ENCODE measurements around the gene EPN3. TPM values are rescaled to one million over a fixed set of nuclear protein-coding genes. Genes with fewer than 3 reads are reported as not detected.

The EPN3 gene
- polyA plus RNA-seq, 1 of the 3 experiments (the other 2 are of a cell fraction), result 0.05 TPM

GRCh38 chr17:50491505-50491904 is 41.0 kb upstream of the EPN3 start:
- no peaks in the 10 kb centered on the region for H4K20me1 ChIP-seq (ENCODE audit: insufficient read depth)
- no peak overlapping the region for H2AFZ ChIP-seq (ENCODE audit: low read depth)
- no peak for DNase-seq
- ChIA-PET POLR2A (no interaction called here), CTCF (interaction anchor here (1.0 to 3.2 kb wide), 6 partner anchors 9 to 129 kb away, joined by 3 to 28 read pairs (median 10); partner anchors contain the start of gene RSAD1)
- no peaks in the 10 kb centered on the region for H3K27me3 ChIP-seq (ENCODE audit: insufficient read depth)
- no peak overlapping the region for H3K9ac ChIP-seq
- WGBS (ENCODE audit: low lambda C conversion rate), result 9% methylated on average over 1 of the region's 1 CpG
- H3K79me2 ChIP-seq (ENCODE audit: insufficient read depth), result no peaks in the 10 kb centered on the region
- H3K4me2 ChIP-seq, result no peak overlapping the region
- H3K27ac ChIP-seq (ENCODE audit: low read depth in 2 of 2, low read length in 1 of 2), result no peak overlapping the region
- no peaks in the 10 kb centered on the region for H3K9me2 ChIP-seq
- no peak for TF ChIP-seq RAD21 (IDR thresholded peaks at IDR 0.05; ENCODE audit: low read length)
- no peak for TF ChIP-seq TAF1 (IDR thresholded peaks at IDR 0.05; ENCODE audit: borderline replicate concordance, low read depth, low read length)
- TF ChIP-seq USF1 (IDR thresholded peaks at IDR 0.05; ENCODE audit: borderline replicate concordance, low read depth), result no peak
- no peak for TF ChIP-seq FOXJ3 (CRISPR knock-in tag; IDR thresholded peaks at IDR 0.05)
- TF ChIP-seq GATA2 (CRISPR knock-in tag; IDR thresholded peaks at IDR 0.05), result no peak
- no peak for TF ChIP-seq YY1 (IDR thresholded peaks at IDR 0.05; ENCODE audit: low read depth)
- H3K36me3 ChIP-seq (replicated peaks in 1 of 2; ENCODE audit: control insufficient read depth in 1 of 2, insufficient read depth in 2 of 2, low read length in 1 of 2), result no peaks in the 10 kb centered on the region
- no peaks in the 10 kb centered on the region for H3K9me3 ChIP-seq
- H3K4me1 ChIP-seq (ENCODE audit: control insufficient read depth in 1 of 2, insufficient read depth in 2 of 2, low read depth in 1 of 2, low read length in 1 of 2), result peaks cover 0 to 8% of the 10 kb centered on the region in 2 experiments; a peak in 2 of 4 replicates
- no peaks in the 10 kb centered on the region for H3F3A ChIP-seq (replicated peaks; ENCODE audit: insufficient read depth)
- no peak overlapping the region for H3K4me3 ChIP-seq (ENCODE audit: low read depth in 2 of 2, low read length in 1 of 2)

GRCh38 chr17:50492214-50492613 is 40.3 kb upstream of the EPN3 start:
- Histone ChIP-seq H3K4me1 (ENCODE audit: control insufficient read depth in 1 of 2, insufficient read depth in 2 of 2, low read depth in 1 of 2, low read length in 1 of 2) (peaks cover 0 to 8% of the 10 kb centered on the region in 2 experiments; a peak in 2 of 4 replicates), H3K36me3 (replicated peaks in 1 of 2; ENCODE audit: control insufficient read depth in 1 of 2, insufficient read depth in 2 of 2, low read length in 1 of 2) (no peaks in the 10 kb centered on the region), H3K9ac (no peak overlapping the region), H3K4me2 (no peak overlapping the region), H4K20me1 (ENCODE audit: insufficient read depth) (no peaks in the 10 kb centered on the region), H3K79me2 (ENCODE audit: insufficient read depth) (no peaks in the 10 kb centered on the region), H2AFZ (ENCODE audit: low read depth) (no peak overlapping the region), H3K27me3 (ENCODE audit: insufficient read depth) (no peaks in the 10 kb centered on the region), H3K27ac (ENCODE audit: low read depth in 2 of 2, low read length in 1 of 2) (no peak overlapping the region), H3K4me3 (ENCODE audit: low read depth in 2 of 2, low read length in 1 of 2) (no peak overlapping the region), H3F3A (replicated peaks; ENCODE audit: insufficient read depth) (no peaks in the 10 kb centered on the region), H3K9me3 (no peaks in the 10 kb centered on the region), H3K9me2 (no peaks in the 10 kb centered on the region)
- ChIA-PET POLR2A (no interaction called here), CTCF (interaction anchor here (1.5 to 3.2 kb wide), 4 partner anchors 8 to 59 kb away, joined by 11 to 28 read pairs (median 15); partner anchors contain the start of gene RSAD1)
- 88% methylated on average over 8 of the region's 8 CpGs for WGBS (ENCODE audit: low lambda C conversion rate)
- TF ChIP-seq TAF1 (IDR thresholded peaks at IDR 0.05; ENCODE audit: borderline replicate concordance, low read depth, low read length) (no peak), EP300 (IDR thresholded peaks at IDR 0.05; ENCODE audit: borderline replicate concordance in 1 of 2, low read depth in 1 of 2, low read length in 1 of 2) (no peak), TEAD4 (IDR thresholded peaks at IDR 0.05; ENCODE audit: borderline replicate concordance, insufficient read depth) (no peak), FOXM1 (IDR thresholded peaks at IDR 0.05; ENCODE audit: low read depth) (no peak), SIN3A (IDR thresholded peaks at IDR 0.05; ENCODE audit: borderline replicate concordance, low read depth, low read length) (no peak), MXI1 (IDR thresholded peaks at IDR 0.05; ENCODE audit: low read depth, low read length) (no peak), ZBTB33 (IDR thresholded peaks at IDR 0.05; ENCODE audit: borderline replicate concordance, low read depth) (no peak), ELF1 (IDR thresholded peaks at IDR 0.05) (no peak), NFIC (IDR thresholded peaks at IDR 0.05; ENCODE audit: borderline replicate concordance) (no peak), PBX3 (IDR thresholded peaks at IDR 0.05) (no peak)
- DNase-seq, result no peak
